Inflammatory macrophage treated with lipopolysaccharide for 4 hours (primary cell): Measurements from ENCODE around the gene TRRAP.
"Not testable (repeated sequence)": the region's sequence is repeated elsewhere in the genome, so short reads cannot be mapped to it uniquely, and the experiment has no call there.

Source experiments
- DNase-seq: peaks from one replicate; pipeline ENCODE4 v3.0.0-alpha.2; 2020

The TRRAP gene

GRCh38 chr7:98866765-98867164 is 11.6 kb upstream of the TRRAP start:
- no peak for DNase-seq

- peak; percentile 78 for DNase-seq
These were observed 9.9 kb upstream of the TRRAP start for GRCh38 chr7:98868450-98868849.

- DNase-seq: no peak
These were observed 9.2 kb upstream of the TRRAP start for GRCh38 chr7:98869027-98869596.

- DNase-seq: no peak
These were observed 8.7 kb upstream of the TRRAP start, which contains the start of gene TMEM130 for GRCh38 chr7:98869597-98870120. TSS of gene TMEM130 (minus strand) at chr7:98870014. CDS start at chr7:98869861, 153 bp downstream.

GRCh38 chr7:98870121-98870651 is 8.1 kb upstream of the TRRAP start:
- DNase-seq: peak; percentile 51

GRCh38 chr7:98870807-98871491 is 7.4 kb upstream of the TRRAP start:
- no peak for DNase-seq

- peak; percentile 59 for DNase-seq
These were observed 5.9 kb upstream of the TRRAP start for GRCh38 chr7:98872328-98872924.

GRCh38 chr7:98873610-98874009 is 4.7 kb upstream of the TRRAP start:
- not testable (repeated sequence) for DNase-seq

GRCh38 chr7:98874942-98875341 is 3.4 kb upstream of the TRRAP start:
- DNase-seq: no peak

GRCh38 chr7:98875501-98875900 is 2.8 kb upstream of the TRRAP start:
- DNase-seq: no peak

- DNase-seq: no peak
These were observed 1.2 kb upstream of the TRRAP start for GRCh38 chr7:98877146-98877545.

GRCh38 chr7:98877692-98878364 is 504 bp upstream of the TRRAP start:
- no peak for DNase-seq

GRCh38 chr7:98879198-98879978 is 1.1 kb downstream of the TRRAP start:
- DNase-seq: peak; percentile 30

- DNase-seq: no peak
These were observed 1.6 kb downstream of the TRRAP start for GRCh38 chr7:98879979-98880315.

- no peak for DNase-seq
These were observed 2.2 kb downstream of the TRRAP start for GRCh38 chr7:98880485-98880884.

- no peak for DNase-seq
These were observed 3.4 kb downstream of the TRRAP start for GRCh38 chr7:98881561-98882315.

GRCh38 chr7:98884416-98884815 is 6.1 kb downstream of the TRRAP start:
- DNase-seq: no peak

- DNase-seq: no peak
These were observed 8.7 kb downstream of the TRRAP start for GRCh38 chr7:98887038-98887437.

GRCh38 chr7:98892609-98893008 is 14.3 kb downstream of the TRRAP start:
- no peak for DNase-seq

- no peak for DNase-seq
These were observed 21.5 kb downstream of the TRRAP start for GRCh38 chr7:98899816-98900215.

GRCh38 chr7:98900815-98901214 is 22.5 kb downstream of the TRRAP start:
- no peak for DNase-seq

GRCh38 chr7:98902523-98902922 is 24.2 kb downstream of the TRRAP start:
- no peak for DNase-seq
